Activated T-cell treated with anti-CD3 and anti-CD28 coated beads, Interleukin-2, amount 50 U/mL, for 24 hours (primary cell): ENCODE measurements around the gene CEP131.

Experiments
- DNase-seq: peaks from one replicate; pipeline ENCODE4 v3.0.0-alpha.2; 2020
- H3K27ac Mint-ChIP-seq: 2 replicates; pipeline ENCODE4 v1.8.0; 2020; ENCODE audit warnings: mild to moderate bottlenecking, mixed read lengths
- H3K27me3 Mint-ChIP-seq: 2 replicates; pipeline ENCODE4 v1.8.0; 2020; ENCODE audit warnings: mixed read lengths
- H3K36me3 Mint-ChIP-seq: 2 replicates; pipeline ENCODE4 v1.8.0; 2020; ENCODE audit warnings: low read depth, mixed read lengths
- H3K4me1 Mint-ChIP-seq: 2 replicates; pipeline ENCODE4 v1.8.0; 2020; ENCODE audit warnings: low read depth, mixed read lengths
- H3K4me3 Mint-ChIP-seq: 2 replicates; pipeline ENCODE4 v1.8.0; 2020; ENCODE audit warnings: mild to moderate bottlenecking, moderate library complexity, mixed read lengths
- H3K9me3 Mint-ChIP-seq: 2 replicates; pipeline ENCODE4 v1.8.0; 2020; ENCODE audit warnings: mixed read lengths

The CEP131 gene

DNA sequence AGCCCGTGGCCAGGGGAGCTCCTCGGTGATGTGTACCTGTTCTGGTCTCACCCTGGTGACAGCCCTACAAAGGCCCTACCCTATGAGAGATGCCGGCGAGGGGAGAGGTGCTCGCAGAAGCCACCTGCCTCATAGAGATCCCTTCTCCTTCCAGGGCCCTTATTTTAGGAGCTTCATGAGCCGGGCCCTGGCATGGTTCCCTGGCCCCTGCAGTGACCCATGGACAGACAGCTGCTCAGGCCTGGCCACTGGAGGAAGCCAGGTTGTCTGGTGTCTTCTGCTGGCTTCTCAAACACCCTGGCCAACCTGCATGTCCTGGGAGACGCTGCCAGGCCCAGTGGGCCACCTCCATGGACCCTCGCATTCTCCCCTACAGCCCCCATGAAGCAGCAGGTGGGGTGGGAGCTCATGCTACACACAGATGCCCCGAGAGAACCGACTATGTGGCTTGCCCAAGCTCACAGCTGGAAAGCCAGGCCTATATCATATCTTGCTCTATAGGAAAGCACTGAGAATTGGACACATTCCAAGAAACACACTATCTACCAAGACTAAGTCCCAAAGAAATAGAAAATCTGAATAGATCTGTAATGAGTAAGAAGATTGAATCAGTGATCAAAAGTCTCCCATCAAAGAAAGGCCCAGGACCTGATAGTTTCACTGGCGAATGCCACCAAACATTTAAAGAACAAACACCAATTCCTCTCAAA lies 49.6 kb downstream of the CEP131 start:
- no peak overlapping the region for H3K27ac Mint-ChIP-seq
- no peak overlapping the region for H3K4me3 Mint-ChIP-seq
- no peaks in the 10 kb centered on the region for H3K4me1 Mint-ChIP-seq
- no peaks in the 10 kb centered on the region for H3K27me3 Mint-ChIP-seq
- H3K9me3 Mint-ChIP-seq, result no peaks in the 10 kb centered on the region
- H3K36me3 Mint-ChIP-seq, result no peaks in the 10 kb centered on the region
- DNase-seq, result no peak

DNA sequence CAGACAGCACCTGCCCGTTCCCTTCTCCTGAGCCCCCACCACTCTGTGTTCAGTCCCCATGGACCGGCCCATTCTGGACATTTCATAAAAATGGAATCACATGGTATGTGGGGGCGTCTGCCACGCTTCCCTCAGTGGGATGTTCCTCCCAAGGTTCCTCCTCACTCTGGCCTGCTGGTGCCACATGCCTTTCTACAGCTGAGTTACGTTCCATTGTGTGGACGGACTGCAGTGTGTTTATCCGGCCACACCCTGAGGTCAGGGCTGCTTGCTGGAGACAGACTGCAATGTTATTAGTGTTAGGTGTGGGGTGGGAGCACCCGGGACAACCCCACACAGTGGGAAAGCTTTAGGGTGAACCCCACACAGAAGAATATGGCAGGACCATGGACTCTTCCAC lies 50.8 kb downstream of the CEP131 start:
- H3K4me1 Mint-ChIP-seq, result no peaks in the 10 kb centered on the region
- H3K36me3 Mint-ChIP-seq, result no peaks in the 10 kb centered on the region
- peaks cover 4% of the 10 kb centered on the region for H3K27me3 Mint-ChIP-seq
- H3K27ac Mint-ChIP-seq, result no peak overlapping the region
- no peak overlapping the region for H3K4me3 Mint-ChIP-seq
- H3K9me3 Mint-ChIP-seq, result no peaks in the 10 kb centered on the region
- DNase-seq, result no peak

DNA sequence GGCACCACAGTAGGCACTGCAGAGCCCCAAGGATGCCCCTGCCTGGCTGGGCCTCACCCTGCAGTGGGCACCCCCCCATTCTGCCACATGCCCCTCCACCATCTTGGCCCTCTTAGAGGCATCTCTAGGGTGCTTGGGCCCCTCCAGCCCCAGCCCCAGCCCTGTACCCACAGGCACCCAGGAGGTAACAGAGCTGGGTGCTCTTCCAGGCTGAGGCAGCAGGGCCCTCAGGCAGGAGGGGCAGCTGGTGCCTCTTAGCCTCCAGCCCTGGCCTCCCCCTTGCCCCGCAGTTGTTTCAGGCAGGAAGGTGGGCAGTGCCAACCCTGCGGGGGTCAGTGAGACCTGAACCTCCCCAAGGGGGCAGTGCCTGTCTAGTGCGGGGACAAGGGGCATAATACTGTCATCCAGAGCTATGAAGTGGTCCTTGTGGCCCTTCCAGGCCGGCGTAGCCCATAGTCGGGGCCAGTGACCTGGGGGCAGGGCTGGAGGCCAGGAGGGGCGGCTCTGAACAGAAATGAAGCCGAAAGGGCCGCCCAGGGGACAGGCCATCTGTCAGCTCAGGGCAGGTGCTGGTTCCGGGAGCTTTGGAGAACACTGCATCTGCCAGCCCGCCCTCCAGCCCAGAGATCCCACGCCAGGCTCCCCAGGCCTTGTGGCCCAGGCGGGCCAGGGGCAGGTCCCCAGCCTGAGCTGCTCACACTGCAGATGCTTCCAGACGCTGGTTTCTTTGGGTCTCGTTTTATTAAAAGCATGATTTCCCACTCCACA lies 51.9 kb downstream of the CEP131 start:
- no peak overlapping the region for H3K27ac Mint-ChIP-seq
- H3K9me3 Mint-ChIP-seq, result no peaks in the 10 kb centered on the region
- DNase-seq, result no peak
- peaks cover 4% of the 10 kb centered on the region for H3K27me3 Mint-ChIP-seq
- H3K4me1 Mint-ChIP-seq, result no peaks in the 10 kb centered on the region
- no peak overlapping the region for H3K4me3 Mint-ChIP-seq
- H3K36me3 Mint-ChIP-seq, result no peaks in the 10 kb centered on the region

DNA sequence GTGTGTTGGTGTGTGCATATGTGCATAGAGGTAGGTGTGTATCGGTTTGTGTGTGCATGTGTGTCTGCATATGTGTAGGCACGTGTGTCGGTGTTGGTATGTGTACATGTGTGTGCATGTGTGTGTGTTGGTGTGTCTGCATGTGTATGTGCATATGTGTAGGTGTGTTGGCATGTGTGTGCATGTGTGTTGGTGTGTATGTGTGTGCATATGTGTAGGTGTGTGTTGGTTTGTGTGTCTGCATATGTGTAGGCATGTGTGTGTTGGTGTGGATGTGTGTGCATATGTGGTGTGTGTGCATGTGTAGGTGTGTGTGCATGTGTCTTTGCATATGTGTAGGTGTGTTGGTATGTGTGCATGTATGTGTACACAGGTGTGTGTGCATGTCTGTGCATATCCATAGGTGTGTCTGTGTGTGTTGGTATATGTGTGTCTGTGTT lies 52.9 kb downstream of the CEP131 start:
- no peak overlapping the region for H3K4me3 Mint-ChIP-seq
- peaks cover 6% of the 10 kb centered on the region for H3K27me3 Mint-ChIP-seq
- H3K36me3 Mint-ChIP-seq, result no peaks in the 10 kb centered on the region
- DNase-seq, result no peak
- no peaks in the 10 kb centered on the region for H3K9me3 Mint-ChIP-seq
- H3K4me1 Mint-ChIP-seq, result no peaks in the 10 kb centered on the region
- H3K27ac Mint-ChIP-seq, result no peak overlapping the region

DNA sequence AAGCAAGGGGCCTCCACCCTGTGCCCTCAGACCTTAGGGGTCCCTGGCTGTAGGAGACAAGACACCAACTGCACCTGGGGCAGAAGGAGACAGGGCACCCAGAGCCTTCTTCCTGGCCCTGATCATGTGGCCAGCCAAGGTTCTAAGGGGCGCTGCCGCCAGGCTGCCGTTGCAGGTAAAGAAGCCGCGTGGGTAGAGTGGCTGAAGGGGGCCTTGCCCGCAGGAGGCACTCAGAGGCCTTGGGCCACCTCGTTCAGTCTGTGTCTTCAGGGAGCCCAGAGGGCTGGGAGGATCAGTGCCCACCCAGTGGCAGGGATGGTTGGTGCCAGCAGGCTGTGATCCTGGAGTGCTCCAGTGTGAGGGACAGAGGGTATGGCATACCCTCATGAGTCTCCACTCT lies 55.1 kb downstream of the CEP131 start:
- DNase-seq, result no peak
- Mint-ChIP-seq H3K27me3 (peaks cover 15% of the 10 kb centered on the region), H3K4me3 (no peak overlapping the region), H3K36me3 (no peaks in the 10 kb centered on the region), H3K9me3 (no peaks in the 10 kb centered on the region), H3K27ac (no peak overlapping the region), H3K4me1 (no peaks in the 10 kb centered on the region)

DNA sequence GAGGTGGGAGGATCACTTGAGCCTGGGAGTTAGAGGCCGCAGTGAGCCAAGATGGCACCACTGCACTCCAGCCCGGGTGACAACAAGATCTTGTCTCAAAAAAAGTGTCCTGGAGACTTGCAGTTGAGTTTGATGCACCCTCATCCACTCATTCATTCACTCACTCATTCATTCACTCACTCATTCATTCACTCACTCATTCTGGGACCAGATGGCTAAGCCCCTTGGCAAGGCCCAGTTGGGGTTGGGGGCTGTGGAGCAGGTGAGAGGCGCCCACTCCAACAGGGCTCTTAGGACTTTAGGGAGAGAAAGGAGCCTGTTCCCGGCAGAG lies 55.6 kb downstream of the CEP131 start:
- Mint-ChIP-seq H3K27me3 (peaks cover 15% of the 10 kb centered on the region), H3K9me3 (no peaks in the 10 kb centered on the region), H3K27ac (no peak overlapping the region), H3K4me1 (no peaks in the 10 kb centered on the region), H3K36me3 (no peaks in the 10 kb centered on the region), H3K4me3 (no peak overlapping the region)
- no peak for DNase-seq

DNA sequence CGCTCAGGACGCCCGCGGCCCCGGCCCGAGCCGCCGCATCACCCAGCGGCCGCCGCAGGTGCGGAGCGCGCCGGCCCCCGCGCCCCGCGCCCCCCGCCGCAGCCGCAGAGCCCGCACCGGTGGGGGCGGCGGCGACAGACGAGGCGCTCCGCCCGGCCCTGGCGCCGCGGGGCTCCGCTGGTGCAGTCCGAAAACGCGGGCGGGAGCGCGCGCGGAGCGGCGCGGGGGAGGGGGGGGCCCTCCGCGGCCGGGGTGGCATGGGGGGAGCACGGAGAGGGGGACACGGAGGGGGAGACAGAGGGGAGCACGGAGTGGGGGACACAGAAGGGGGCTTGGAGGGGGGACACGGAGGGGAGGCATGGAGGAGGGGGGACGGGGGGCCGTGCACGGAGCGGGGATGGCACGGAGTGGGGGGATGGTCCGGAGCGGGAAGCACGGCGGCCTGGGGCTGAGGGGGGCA lies 56.7 kb downstream of the CEP131 start, which contains the start of gene AATK:
TSS of gene AATK (minus strand) at position 189 of the 460 bp plus-strand sequence. CDS start 229 bp downstream, outside the sequence.
- H3K4me1 Mint-ChIP-seq, result peaks cover 2% of the 10 kb centered on the region
- H3K4me3 Mint-ChIP-seq, result no peak within 1 kb of the TSS
- H3K27ac Mint-ChIP-seq, result no peak within 1 kb of the TSS
- H3K27me3 Mint-ChIP-seq, result peaks cover 21% of the 10 kb centered on the region
- H3K36me3 Mint-ChIP-seq, result no peaks in the 10 kb centered on the region
- no peaks in the 10 kb centered on the region for H3K9me3 Mint-ChIP-seq
- no peak for DNase-seq

DNA sequence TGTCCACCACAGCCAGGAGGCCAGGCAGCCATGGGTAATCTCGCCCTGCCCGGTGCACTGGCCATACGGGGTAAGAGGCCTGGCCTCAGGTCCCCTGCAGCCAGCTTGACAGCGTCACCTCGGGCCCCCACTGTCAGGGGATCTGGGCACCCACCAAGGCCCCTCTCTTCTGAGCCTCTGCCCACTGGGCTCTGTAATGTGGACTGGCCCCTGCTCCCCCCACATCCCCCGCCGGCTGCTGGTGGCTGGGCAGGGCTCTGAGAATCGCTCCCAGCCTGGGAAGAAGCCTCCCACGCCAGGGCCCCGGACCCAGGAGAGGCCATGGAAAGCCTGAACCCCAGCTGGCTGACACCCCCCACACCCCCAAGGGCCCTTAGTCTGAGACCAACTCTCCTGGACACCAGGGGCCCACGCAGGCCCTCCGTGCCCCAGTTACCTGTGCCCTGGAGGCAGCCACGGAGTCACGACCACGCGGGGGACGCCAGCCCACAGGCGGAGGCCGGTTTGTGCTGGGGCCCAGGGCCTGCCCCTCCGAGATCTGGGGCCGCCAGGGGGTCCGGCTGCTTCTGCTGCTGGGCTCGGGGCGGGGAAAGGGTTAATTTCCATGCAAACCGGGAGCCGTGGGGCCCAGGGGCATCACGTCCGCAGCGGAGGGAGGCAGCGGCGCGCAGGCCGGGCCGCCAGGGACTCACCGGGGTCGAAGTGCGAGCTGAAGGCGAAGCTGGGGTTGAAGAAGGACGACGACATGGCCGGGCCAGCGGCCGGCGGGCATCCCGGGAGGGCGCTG lies 57.3 kb downstream of the CEP131 start, which contains the start of gene PVALEF:
TSS of gene PVALEF (plus strand) at position 262 of the 787 bp plus-strand sequence. CDS start 15,720 bp downstream, outside the sequence.
- Mint-ChIP-seq H3K36me3 (no peaks in the 10 kb centered on the region), H3K4me3 (no peak within 1 kb of the TSS), H3K4me1 (peaks cover 2% of the 10 kb centered on the region), H3K27ac (no peak within 1 kb of the TSS), H3K27me3 (peaks cover 28% of the 10 kb centered on the region), H3K9me3 (no peaks in the 10 kb centered on the region)
- no peak for DNase-seq

DNA sequence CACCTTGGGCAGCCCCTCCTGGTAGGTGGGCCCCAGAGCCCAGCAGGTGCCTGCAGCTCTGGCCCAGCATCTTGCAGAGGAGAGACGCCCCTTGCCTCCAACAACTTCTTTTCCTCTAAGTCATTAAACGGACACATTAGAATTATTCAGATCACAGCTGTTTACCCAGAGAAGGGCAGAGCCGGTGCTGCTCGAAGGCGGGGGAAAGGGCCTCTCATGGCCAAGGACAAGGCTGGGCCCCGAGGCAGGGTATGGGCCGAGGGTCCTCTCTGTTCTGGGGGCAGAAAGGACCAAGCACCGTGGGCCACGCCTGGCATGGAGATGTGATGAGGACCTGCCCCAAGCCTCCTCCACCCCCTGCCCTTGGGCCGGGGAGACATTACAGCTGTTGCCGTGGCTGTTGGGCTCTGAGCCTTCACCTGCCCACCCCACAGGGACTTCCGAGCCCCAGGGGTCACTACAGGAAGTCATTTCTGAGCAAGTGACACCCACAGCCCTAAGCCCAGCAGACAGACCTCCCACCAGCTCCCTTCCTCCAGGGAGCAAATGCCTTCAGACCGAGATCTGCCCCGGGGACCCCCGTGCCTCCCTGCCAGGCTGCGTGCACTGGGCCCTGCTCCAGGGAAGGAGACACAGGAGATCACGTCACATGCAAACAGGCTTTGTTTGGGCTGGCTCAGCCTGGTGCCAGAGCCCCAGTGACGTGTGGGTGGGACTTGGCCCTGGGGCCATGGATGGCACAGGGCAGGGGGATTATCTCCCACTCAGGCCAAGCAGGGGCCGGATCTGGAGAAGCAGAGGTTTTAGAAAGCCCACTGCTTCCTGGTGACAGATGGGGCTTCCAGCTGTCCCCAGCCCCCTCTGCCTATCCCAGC lies 58.2 kb downstream of the CEP131 start:
- Mint-ChIP-seq H3K4me3 (no peak overlapping the region), H3K9me3 (no peaks in the 10 kb centered on the region), H3K27ac (no peak overlapping the region), H3K4me1 (peaks cover 2% of the 10 kb centered on the region), H3K27me3 (peaks cover 29% of the 10 kb centered on the region), H3K36me3 (no peaks in the 10 kb centered on the region)
- DNase-seq, result no peak

DNA sequence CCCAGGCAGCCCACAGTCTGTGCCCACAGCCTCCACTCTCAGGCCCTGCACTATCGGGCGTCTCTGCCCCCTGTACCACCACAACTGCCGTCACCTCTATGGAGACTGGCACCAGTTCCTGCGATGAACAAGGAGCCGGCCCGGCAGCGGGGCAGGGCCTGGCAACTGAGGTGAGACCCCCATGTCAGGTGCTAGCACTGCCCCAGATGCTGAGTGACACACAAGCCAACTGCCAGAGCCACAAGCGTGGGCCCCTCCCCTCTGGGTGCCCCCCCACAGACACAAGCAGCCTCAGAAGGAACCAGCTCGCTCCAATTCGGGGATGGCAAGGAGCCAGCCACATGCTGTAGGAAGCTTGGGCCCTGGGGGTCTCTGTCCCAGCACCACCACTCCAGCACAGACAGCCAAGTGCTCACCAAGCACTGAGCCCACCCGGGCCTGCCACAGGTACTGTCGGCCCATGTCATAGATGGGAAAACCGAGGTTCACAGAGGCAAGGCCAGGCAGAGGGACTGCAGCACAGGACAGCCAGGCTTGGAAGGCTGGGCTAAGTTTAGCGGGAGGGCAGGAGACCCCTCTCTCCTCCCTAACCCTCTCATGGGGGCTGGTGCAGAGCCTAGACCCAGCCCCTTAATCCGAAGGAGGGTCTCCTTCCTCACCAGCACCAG lies 58.9 kb downstream of the CEP131 start:
- no peak overlapping the region for H3K27ac Mint-ChIP-seq
- peaks cover 32% of the 10 kb centered on the region for H3K27me3 Mint-ChIP-seq
- no peak overlapping the region for H3K4me3 Mint-ChIP-seq
- no peaks in the 10 kb centered on the region for H3K36me3 Mint-ChIP-seq
- DNase-seq, result no peak
- peaks cover 2% of the 10 kb centered on the region for H3K4me1 Mint-ChIP-seq
- no peaks in the 10 kb centered on the region for H3K9me3 Mint-ChIP-seq

DNA sequence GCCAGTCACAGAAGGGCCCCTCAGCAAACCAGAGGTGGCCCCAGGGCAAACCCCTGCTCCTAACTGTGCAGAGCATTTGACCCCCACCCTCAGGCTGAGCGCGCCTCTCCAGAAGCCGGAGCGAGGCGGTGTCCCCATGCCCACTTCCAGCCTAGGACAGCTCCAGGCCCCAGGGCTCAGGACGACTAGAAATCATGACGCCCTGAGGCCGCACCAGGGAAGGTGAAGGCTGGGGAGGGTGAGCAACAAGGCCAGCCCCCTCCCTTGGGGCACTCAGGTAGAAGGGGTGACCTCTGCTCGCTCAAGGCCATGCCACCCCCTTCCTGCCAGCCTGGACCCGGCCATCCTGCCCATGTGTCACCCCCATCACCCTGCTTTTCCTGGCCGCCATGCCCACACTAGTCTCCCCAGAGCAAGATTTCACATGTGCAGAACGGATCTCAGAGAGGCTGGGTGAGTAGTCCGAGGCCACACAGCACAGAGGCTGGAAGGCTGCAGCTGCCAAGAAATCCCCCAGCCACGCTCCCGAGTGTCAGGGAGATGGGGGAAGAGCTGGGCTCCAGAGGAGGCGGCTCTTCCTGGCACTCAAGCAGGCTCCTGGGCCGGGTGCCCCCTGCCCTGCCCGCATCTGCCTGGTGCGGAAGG lies 59.6 kb downstream of the CEP131 start:
- no peak for DNase-seq
- Mint-ChIP-seq H3K36me3 (no peaks in the 10 kb centered on the region), H3K4me1 (peaks cover 2% of the 10 kb centered on the region), H3K9me3 (no peaks in the 10 kb centered on the region), H3K4me3 (no peak overlapping the region), H3K27ac (no peak overlapping the region), H3K27me3 (peaks cover 33% of the 10 kb centered on the region)

DNA sequence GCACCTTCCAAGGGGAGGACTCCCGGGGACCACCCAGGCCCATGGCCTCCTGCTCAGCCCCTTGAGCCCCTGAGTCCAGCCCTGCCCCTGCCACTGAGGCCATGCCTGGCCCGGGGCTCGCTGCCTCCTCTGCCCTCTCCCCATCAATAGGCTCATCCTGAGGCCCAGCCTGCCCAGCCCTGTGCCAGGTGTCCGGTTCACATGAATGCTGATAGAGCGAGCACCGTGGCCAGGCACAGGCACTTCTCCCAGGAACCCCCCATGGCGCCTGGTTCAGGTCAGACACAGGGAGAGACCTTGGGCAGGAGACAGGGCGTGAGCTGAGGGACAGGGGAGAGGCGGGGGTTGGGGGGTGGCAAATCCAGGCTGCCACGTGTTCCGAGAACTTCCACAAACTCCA lies 60.3 kb downstream of the CEP131 start:
- H3K9me3 Mint-ChIP-seq, result no peaks in the 10 kb centered on the region
- peaks cover 2% of the 10 kb centered on the region for H3K4me1 Mint-ChIP-seq
- no peak for DNase-seq
- H3K27me3 Mint-ChIP-seq, result peaks cover 33% of the 10 kb centered on the region
- no peak overlapping the region for H3K27ac Mint-ChIP-seq
- H3K4me3 Mint-ChIP-seq, result no peak overlapping the region
- H3K36me3 Mint-ChIP-seq, result no peaks in the 10 kb centered on the region

DNA sequence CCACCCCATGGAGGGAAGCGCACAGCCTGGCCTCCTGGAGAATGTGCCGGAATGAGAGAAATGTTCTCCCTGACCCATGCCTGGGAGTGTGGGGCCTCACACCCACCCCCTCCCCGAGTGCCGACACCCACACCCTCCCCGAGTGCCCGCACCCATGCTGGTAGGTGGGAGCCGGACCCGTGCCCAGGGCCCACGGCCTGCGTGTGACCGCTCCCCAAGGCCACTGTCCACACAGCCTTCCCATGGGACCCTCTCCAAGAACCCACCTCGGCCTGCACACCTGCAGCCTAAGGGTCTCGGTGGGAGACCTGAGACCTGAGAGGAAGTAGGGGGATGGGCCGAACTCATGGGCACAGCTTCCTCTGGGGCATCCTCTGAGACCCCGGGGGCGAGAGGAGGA lies 60.8 kb downstream of the CEP131 start:
- H3K4me1 Mint-ChIP-seq, result peaks cover 2% of the 10 kb centered on the region
- no peaks in the 10 kb centered on the region for H3K36me3 Mint-ChIP-seq
- no peak overlapping the region for H3K27ac Mint-ChIP-seq
- no peak for DNase-seq
- no peak overlapping the region for H3K4me3 Mint-ChIP-seq
- peaks cover 29% of the 10 kb centered on the region for H3K27me3 Mint-ChIP-seq
- no peaks in the 10 kb centered on the region for H3K9me3 Mint-ChIP-seq
